Activated CD8-positive, alpha-beta T cell treated with anti-CD3 and anti-CD28 coated beads, Interleukin-2, amount 10 ng/mL, durations not matched to agents 7 days and 5 days (primary cell): ENCODE measurements around the gene NRBP1. TPM values are rescaled to one million over a fixed set of nuclear protein-coding genes. Genes with fewer than 3 reads are reported as not detected.

Experiments used
- ATAC-seq: fragments of 150-1000 bp; cut with Tn5 transposase; one replicate; pipeline ENCODE4 v1.10.0; 2021; ENCODE audit warnings: moderate library complexity
- CTCF ChIA-PET: fragments of 350-600 bp; sonication (Branson Sonifier 250); formaldehyde crosslinking; loops from one replicate; lab custom pipeline; 2021; ENCODE audit warnings: antibody characterized with exemption; lab: Charles Lee
- POLR2A ChIA-PET: fragments of 350-600 bp; sonication (Branson Sonifier 250); formaldehyde crosslinking; loops from one replicate; lab custom pipeline; 2021; ENCODE audit warnings: antibody characterized with exemption; lab: Charles Lee
- DNase-seq: peaks from one replicate; pipeline ENCODE4 v3.0.0-alpha.2; 2020
- H3K27ac Mint-ChIP-seq: one replicate; pipeline ENCODE4 v1.8.0; 2021; ENCODE audit warnings: mild to moderate bottlenecking, mixed read lengths
- H3K27me3 Mint-ChIP-seq: one replicate; pipeline ENCODE4 v1.8.0; 2021; ENCODE audit warnings: low read depth, mixed read lengths
- H3K36me3 Mint-ChIP-seq: one replicate; pipeline ENCODE4 v1.8.0; 2021; ENCODE audit warnings: low read depth, mixed read lengths
- H3K4me1 Mint-ChIP-seq: one replicate; pipeline ENCODE4 v1.8.0; 2021; ENCODE audit warnings: low read depth, mixed read lengths
- H3K4me3 Mint-ChIP-seq: one replicate; pipeline ENCODE4 v1.8.0; 2021; ENCODE audit warnings: mild to moderate bottlenecking, mixed read lengths
- H3K9me3 Mint-ChIP-seq: one replicate; pipeline ENCODE4 v1.8.0; 2022; ENCODE audit warnings: mixed read lengths; ENCODE audit not compliant: insufficient read depth
- total RNA-seq, 2 experiments: library from RNA; stranded (reverse); gene quantifications; one replicate each; pipeline ENCODE4 v1.2.3, GENCODE V29; 2021

The NRBP1 gene
- total RNA-seq, 2 experiments from 2014 or later: 91.2 to 91.3 TPM

DNA sequence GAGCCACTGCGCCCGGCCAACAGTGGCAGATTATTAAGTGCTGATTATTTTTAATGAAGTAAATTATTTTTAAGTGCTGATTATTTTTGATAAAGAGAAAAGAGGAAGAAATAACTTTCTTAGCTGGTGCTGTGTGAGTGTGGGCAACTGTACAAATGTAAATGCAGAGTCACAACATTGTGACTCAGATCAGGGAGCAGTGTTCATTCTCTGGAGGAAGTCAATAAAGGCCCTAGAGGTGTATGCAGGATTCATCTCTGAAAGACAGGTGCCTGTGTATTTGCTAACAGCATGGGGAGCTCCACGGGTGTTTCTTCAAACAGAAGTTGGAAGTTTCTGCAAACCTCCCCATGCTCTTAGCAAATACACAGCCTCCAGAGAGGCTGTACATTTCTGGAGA lies 19.9 kb downstream of the NRBP1 start:
- POLR2A ChIA-PET: interaction anchor here (0.7 kb wide), 1 partner anchor 12 kb away, joined by 3 read pairs; no protein-coding TSS in a partner anchor

GRCh38 chr2:27451095-27451494 lies 22.7 kb downstream of the NRBP1 start:
- Mint-ChIP-seq H3K36me3 (no peaks in the 10 kb centered on the region), H3K27ac (no peak overlapping the region)
- POLR2A ChIA-PET: no interaction called here

More for the DNA sequence above, 19.9 kb downstream of the NRBP1 start:
- Mint-ChIP-seq H3K36me3 (peaks cover 7% of the 10 kb centered on the region), H3K27ac (no peak overlapping the region), H3K4me3 (no peak overlapping the region), H3K9me3 (no peaks in the 10 kb centered on the region), H3K27me3 (no peaks in the 10 kb centered on the region), H3K4me1 (peaks cover 9% of the 10 kb centered on the region)
- ATAC-seq (no peak), DNase-seq (no peak)
- CTCF ChIA-PET: interaction anchor here (2.5 kb wide), 1 partner anchor 8 kb away, joined by 8 read pairs; no protein-coding TSS in a partner anchor

DNA sequence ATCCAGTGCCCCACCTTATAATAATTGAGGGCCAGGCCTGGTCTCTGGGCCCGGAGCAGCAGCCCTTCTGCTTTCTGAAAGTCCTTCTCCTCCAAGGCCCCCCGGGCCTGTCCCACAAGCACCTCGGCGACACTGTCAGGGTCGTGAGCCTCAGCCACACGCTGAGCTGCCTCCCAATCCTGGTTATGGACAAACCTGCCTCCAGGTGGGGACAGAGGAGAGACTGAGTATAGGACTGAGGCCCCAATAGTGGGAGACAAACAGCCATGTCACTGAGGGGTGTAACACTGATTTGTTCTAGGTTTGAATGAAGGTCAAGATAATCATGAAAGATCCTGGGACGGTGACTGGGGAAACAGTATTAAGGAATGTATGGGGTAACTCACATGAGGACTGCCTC lies 25.5 kb downstream of the NRBP1 start:
- Mint-ChIP-seq H3K4me1 (peaks cover 4% of the 10 kb centered on the region), H3K27me3 (no peaks in the 10 kb centered on the region), H3K4me3 (no peak overlapping the region), H3K9me3 (no peaks in the 10 kb centered on the region), H3K36me3 (no peaks in the 10 kb centered on the region), H3K27ac (no peak overlapping the region)
- no peak for ATAC-seq
- ChIA-PET POLR2A (interaction anchor here (0.7 kb wide), 1 partner anchor 55 kb away, joined by 3 read pairs; no protein-coding TSS in a partner anchor), CTCF (no interaction called here)
- no peak for DNase-seq

More at GRCh38 chr2:27451095-27451494, 22.7 kb downstream of the NRBP1 start:
- DNase-seq (no peak), ATAC-seq (no peak)
- no peaks in the 10 kb centered on the region for H3K9me3 Mint-ChIP-seq
- no peak overlapping the region for H3K4me3 Mint-ChIP-seq
- peaks cover 3% of the 10 kb centered on the region for H3K4me1 Mint-ChIP-seq
- H3K27me3 Mint-ChIP-seq: no peaks in the 10 kb centered on the region
- CTCF ChIA-PET: no interaction called here

GRCh38 chr2:27461118-27461517 lies 32.7 kb downstream of the NRBP1 start:
- no peak for DNase-seq
- ATAC-seq: no peak
- no peak overlapping the region for H3K4me3 Mint-ChIP-seq
- ChIA-PET POLR2A (no interaction called here), CTCF (no interaction called here)
- no peaks in the 10 kb centered on the region for H3K27me3 Mint-ChIP-seq
- no peak overlapping the region for H3K27ac Mint-ChIP-seq
- H3K4me1 Mint-ChIP-seq: peaks cover 4% of the 10 kb centered on the region
- no peaks in the 10 kb centered on the region for H3K36me3 Mint-ChIP-seq
- H3K9me3 Mint-ChIP-seq: no peaks in the 10 kb centered on the region

DNA sequence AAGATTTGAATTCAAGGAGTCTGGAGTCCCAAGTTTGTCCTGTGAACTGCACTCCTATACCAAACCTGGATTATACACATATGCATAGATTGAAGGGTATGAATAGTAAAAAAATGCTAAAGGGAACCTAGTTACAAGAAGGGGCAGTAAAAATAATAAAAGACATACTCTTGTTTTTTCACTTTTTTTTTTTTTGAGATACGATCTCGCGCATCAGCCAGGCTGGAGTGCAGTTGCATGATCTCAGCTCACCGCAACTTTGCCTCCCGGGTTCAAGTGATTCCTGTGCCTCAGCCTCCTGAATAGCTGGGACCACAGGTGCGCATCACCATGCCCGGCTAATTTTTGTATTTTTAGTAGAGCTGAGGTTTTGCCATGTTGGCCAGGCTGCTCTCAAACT lies 36.0 kb downstream of the NRBP1 start:
- Mint-ChIP-seq H3K36me3 (no peaks in the 10 kb centered on the region), H3K27me3 (no peaks in the 10 kb centered on the region), H3K9me3 (no peaks in the 10 kb centered on the region), H3K4me1 (no peaks in the 10 kb centered on the region), H3K4me3 (no peak overlapping the region), H3K27ac (no peak overlapping the region)
- DNase-seq (no peak), ATAC-seq (no peak)
- ChIA-PET CTCF (no interaction called here), POLR2A (no interaction called here)

DNA sequence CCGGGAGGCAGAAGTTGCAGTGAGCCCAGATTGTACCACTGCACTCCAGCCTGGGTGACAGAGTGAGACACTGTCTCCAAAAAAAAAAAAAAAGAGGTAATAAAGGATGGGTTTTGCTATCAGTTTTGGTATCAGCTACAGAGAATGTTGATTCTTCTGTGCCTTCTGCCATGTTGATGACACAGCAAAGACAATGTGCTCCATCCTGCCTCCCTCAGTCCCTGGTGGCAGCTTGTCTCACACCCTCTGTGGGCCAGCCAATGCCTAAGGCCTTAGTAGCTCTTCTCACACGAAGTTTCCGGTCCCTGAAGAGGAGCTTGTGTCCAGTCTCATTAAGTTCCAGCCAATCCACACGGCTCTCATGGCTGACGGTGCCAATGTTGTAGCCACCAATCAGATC lies 43.5 kb downstream of the NRBP1 start:
- Mint-ChIP-seq H3K27me3 (no peaks in the 10 kb centered on the region), H3K9me3 (no peaks in the 10 kb centered on the region), H3K4me1 (no peaks in the 10 kb centered on the region), H3K27ac (no peak overlapping the region), H3K36me3 (peaks cover 11% of the 10 kb centered on the region), H3K4me3 (no peak overlapping the region)
- DNase-seq (no peak), ATAC-seq (no peak)
- CTCF ChIA-PET: no interaction called here
- POLR2A ChIA-PET: no interaction called here

- Mint-ChIP-seq H3K36me3 (peaks cover 3% of the 10 kb centered on the region), H3K27ac (no peak overlapping the region), H3K27me3 (no peaks in the 10 kb centered on the region), H3K4me1 (peaks cover 17% of the 10 kb centered on the region), H3K9me3 (no peaks in the 10 kb centered on the region), H3K4me3 (no peak overlapping the region)
- ATAC-seq: no peak
- POLR2A ChIA-PET: no interaction called here
- CTCF ChIA-PET: no interaction called here
- DNase-seq: no peak
These were observed 57.1 kb downstream of the NRBP1 start for GRCh38 chr2:27485496-27485895.

GRCh38 chr2:27489118-27489497 lies 60.7 kb downstream of the NRBP1 start:
- Mint-ChIP-seq H3K9me3 (no peaks in the 10 kb centered on the region), H3K4me1 (peaks cover 27% of the 10 kb centered on the region), H3K27me3 (peaks cover 10% of the 10 kb centered on the region), H3K36me3 (no peaks in the 10 kb centered on the region), H3K27ac (peak overlapping the region; percentile 88), H3K4me3 (peak overlapping the region; percentile 77)
- ATAC-seq: no peak
- ChIA-PET CTCF (interaction anchor here (3.6 kb wide), 1 partner anchor 194 kb away, joined by 15 read pairs; no protein-coding TSS in a partner anchor), POLR2A (no interaction called here)
- DNase-seq: peak; percentile 33

DNA sequence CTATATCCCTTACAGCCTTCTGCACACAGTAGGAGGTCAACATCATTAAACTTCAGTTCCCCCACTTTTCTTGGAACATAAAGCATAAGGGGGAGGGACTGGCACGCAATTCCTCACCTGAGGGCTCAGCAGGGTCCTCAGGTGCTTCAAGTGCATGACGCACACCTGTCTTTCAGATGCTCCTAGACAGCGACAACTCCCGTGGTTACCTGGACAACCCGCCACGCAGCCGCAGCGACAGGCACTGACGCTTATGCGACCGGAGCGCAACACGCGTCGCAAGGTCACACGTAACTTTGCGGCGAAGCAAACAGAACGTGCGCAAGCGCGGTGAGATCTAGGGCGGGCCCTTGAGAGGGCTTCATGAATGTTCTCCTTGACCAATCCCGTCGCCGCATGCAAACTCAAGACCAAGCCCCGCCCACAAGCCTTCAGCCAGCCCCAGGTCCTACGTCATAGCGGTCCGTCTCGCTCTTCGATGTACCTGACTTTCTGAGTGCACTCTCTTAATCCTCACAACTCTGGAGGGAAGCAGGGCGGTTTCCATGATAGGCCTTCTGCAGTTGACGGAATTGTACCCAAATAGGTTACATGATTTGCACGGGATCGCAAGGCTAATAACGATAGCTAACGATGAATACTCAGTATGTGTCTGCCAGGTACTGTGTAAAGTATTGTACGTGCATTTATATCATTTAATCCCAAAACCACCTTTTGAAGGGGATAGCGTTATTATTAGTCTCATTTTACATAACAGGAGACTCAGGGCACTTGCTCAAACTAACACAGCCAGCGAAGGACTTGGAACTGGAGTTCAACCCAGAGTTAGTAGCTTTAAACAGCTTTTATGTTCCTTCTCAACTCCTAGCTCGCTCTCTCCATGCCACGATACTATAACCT lies 61.3 kb downstream of the NRBP1 start, which contains the start of gene IFT172:
Gene IFT172, minus strand, starts transcription at position 246 of the 900 bp plus-strand sequence. Its CDS starts 90 bp downstream, at position 156.
- ATAC-seq (peak; percentile 95), DNase-seq (peak; percentile 100)
- Mint-ChIP-seq H3K4me3 (peak within 1 kb of the TSS; percentile 77), H3K36me3 (no peaks in the 10 kb centered on the region), H3K4me1 (peaks cover 29% of the 10 kb centered on the region), H3K27me3 (peaks cover 14% of the 10 kb centered on the region), H3K9me3 (no peaks in the 10 kb centered on the region), H3K27ac (peak within 1 kb of the TSS; percentile 88)
- POLR2A ChIA-PET: interaction anchor here (1.2 kb wide), 1 partner anchor 80 kb away, joined by 3 read pairs; the partner anchor contains the start of gene PPM1G
- CTCF ChIA-PET: interaction anchor here (1.2 to 3.6 kb wide), 2 partner anchors 120 to 193 kb away, joined by 3 to 15 read pairs; no protein-coding TSS in a partner anchor

Other genes starting within 250 kb of the NRBP1 start
- 10 to 100 TPM; 60.2 to 64.7 TPM for gene ATRAID, start 216.6 kb upstream of the NRBP1 start, total RNA-seq
- gene SLC5A6, start 216.4 kb upstream of the NRBP1 start, total RNA-seq: 10 to 100 TPM; 41.5 to 47.4 TPM
- gene CAD, start 211.3 kb upstream of the NRBP1 start, total RNA-seq: 10 to 100 TPM; 83.7 to 85.1 TPM
- not detected for gene SLC30A3, start 165.6 kb upstream of the NRBP1 start, total RNA-seq
- not detected for gene DNAJC5G, start 153.2 kb upstream of the NRBP1 start, total RNA-seq
- gene TRIM54, start 146.2 kb upstream of the NRBP1 start, total RNA-seq: under 1 TPM; 0.26 to 0.31 TPM
- 1 to 10 TPM; 2.2 to 2.6 TPM for gene UCN, start 120.2 kb upstream of the NRBP1 start, total RNA-seq
- gene MPV17, start 105.5 kb upstream of the NRBP1 start, total RNA-seq: 10 to 100 TPM; 78.0 to 80.5 TPM
- 10 to 100 TPM; 60.9 to 62.6 TPM for gene GTF3C2, start 71.9 kb upstream of the NRBP1 start, total RNA-seq
- gene EIF2B4, start 58.3 kb upstream of the NRBP1 start, total RNA-seq: 10 to 100 TPM; 34.5 to 37.0 TPM
- gene SNX17, start 58.0 kb upstream of the NRBP1 start, total RNA-seq: 100 to 1,000 TPM; 119 to 120 TPM
- 10 to 100 TPM; 11.8 to 13.3 TPM for gene ZNF513, start 47.9 kb upstream of the NRBP1 start, total RNA-seq
- 100 to 1,000 TPM; 130 to 136 TPM for gene PPM1G, start 19.0 kb upstream of the NRBP1 start, total RNA-seq
- gene KRTCAP3, start 13.8 kb downstream of the NRBP1 start, total RNA-seq: 1 to 10 TPM; 5.6 to 6.6 TPM
- gene IFT172, start 61.1 kb downstream of the NRBP1 start, total RNA-seq: 10 to 100 TPM; 10.0 to 11.2 TPM
- gene FNDC4, start 66.6 kb downstream of the NRBP1 start, total RNA-seq: not detected
- gene GCKR, start 68.2 kb downstream of the NRBP1 start, total RNA-seq: not detected
- 10 to 100 TPM; 37.0 to 39.0 TPM for gene ZNF512, start 154.4 kb downstream of the NRBP1 start, total RNA-seq
- 1 to 10 TPM; 1.5 to 1.6 TPM for gene CCDC121, start 200.4 kb downstream of the NRBP1 start, total RNA-seq
- gene GPN1, start 200.4 kb downstream of the NRBP1 start, total RNA-seq: 10 to 100 TPM; 39.7 to 41.4 TPM
- 10 to 100 TPM; 30.1 to 30.8 TPM for gene SUPT7L, start 235.0 kb downstream of the NRBP1 start, total RNA-seq
- 10 to 100 TPM; 24.2 to 25.2 TPM for gene SLC4A1AP, start 235.3 kb downstream of the NRBP1 start, total RNA-seq